Activated CD4-positive, alpha-beta T cell treated with anti-CD3 and anti-CD28 coated beads, Interleukin-2, amount 50 U/mL, for 48 hours (primary cell): ENCODE results near the gene CCNE1.
"Not testable (repeated sequence)": the region's sequence is repeated elsewhere in the genome, so short reads cannot be mapped to it uniquely, and the experiment has no call there.

Experiments
- DNase-seq, 2 experiments: peaks; one replicate each; pipeline ENCODE4 v3.0.0-alpha.2; 2020

CCNE1 gene

DNA sequence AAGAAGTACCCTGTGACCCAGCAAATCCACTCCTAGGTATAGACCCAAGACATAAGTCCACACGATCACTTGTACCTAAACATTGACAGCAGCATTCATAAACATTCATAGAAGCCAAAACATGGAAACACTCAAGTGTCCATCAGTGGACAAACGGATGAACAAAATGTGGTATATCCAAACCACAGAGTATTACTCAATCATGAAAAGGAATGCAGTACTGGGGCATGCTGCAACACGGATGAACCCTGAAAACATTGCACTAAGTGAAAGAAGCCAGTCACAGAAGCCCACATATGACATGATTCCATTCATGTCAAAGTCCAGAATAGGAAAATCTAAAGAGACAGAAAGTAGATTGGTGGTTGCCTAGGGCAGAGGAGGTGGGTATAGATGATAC is 22.8 kb upstream of the CCNE1 start:
- no peak for DNase-seq

GRCh38 chr19:29793116-29793727 is 18.6 kb upstream of the CCNE1 start:
- no peak for DNase-seq

GRCh38 chr19:29794490-29794889 is 17.3 kb upstream of the CCNE1 start:
- DNase-seq, result not testable (repeated sequence)

DNA sequence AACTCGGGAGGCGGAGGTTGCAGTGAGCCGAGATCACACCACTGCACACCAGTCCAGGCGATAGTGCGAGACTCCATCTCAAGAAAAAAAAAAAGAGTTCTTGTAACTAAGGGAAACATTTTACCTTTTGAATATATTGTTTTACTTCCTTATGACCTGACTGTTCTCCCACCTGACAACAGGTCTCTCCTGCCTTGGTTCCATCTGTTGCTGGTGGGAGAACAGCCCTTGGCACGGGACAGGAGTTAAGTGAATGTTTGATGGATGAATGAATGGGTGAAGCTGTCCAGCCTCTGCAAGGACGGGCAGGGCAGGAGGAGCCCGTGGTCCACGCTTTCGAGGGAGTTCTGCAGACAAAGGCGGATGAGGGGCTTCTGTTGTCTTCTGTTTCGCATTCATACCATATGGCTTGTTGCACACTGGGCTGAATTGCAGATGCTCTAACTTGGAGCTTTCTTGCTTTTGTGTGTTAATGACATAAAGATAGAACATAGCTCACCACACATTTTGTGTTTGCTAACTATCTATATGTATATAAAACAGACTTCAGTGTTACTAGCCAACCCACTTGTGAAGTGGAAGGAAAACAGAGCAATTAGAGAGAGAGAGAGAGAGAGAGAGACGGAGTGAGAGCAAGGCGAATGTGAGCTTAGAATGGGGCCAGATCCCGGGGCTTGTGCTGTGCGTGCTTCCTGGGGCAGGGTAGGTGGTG is 16.2 kb upstream of the CCNE1 start:
- DNase-seq, result no peak

DNA sequence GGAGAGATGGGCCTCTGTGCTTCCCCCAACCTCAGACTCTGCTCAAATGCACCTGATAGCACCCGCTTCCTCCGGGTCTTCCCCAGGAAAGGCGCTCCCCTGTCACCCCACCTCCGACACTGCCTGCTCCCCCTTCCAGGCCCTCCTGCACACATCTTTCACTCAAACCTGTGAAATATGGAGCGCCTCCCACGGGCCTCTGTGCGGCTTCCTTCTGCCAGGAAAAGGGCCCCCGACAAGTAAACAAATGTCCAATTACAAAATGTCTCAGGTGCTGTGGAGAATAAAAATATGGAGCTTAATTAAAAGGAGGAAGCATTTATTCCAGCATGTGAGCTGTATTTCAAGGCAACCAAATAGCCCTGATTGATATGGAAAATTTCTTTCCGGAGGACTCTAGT is 15.6 kb upstream of the CCNE1 start:
- no peak for DNase-seq

DNA sequence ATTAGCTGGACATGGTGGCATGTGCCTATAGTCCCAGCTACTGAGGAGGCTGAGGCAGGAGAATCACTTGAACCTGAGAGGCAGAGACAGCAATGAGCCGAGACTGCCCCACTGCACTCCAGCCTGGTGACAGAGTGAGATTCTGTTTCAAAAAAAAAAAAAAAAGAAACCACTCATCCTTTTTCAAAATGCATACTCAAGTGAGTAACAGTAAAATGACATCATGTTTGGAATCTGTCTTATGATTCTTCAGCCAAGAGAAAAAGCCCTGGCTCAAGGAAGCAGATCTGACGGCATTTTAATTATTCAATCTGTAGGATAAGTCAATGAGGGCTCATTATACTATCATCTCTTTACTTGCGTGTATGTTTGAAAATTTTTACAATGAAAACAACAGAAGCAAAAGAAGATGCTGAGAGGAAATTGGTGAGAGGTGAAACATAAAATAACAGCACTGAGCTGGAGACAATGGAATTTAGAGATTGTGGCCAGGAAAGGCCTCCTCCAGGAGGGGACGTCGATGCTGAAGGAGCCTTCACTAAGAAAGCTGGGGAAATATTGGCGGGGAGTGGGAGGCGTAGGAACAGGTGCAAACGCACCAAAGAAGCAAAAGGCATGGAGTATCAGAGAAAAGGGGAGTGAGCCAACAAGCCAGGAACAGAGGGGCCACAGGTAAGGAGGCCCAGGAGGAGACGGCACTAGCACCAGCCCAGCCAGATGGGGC is 12.9 kb upstream of the CCNE1 start:
- DNase-seq, result no peak

GRCh38 chr19:29800100-29800825 is 11.5 kb upstream of the CCNE1 start:
- no peak for DNase-seq

GRCh38 chr19:29803951-29804350 is 7.8 kb upstream of the CCNE1 start:
- not testable (repeated sequence) for DNase-seq

GRCh38 chr19:29804493-29804892 is 7.3 kb upstream of the CCNE1 start:
- DNase-seq, result peak; percentile 16 to 41

DNA sequence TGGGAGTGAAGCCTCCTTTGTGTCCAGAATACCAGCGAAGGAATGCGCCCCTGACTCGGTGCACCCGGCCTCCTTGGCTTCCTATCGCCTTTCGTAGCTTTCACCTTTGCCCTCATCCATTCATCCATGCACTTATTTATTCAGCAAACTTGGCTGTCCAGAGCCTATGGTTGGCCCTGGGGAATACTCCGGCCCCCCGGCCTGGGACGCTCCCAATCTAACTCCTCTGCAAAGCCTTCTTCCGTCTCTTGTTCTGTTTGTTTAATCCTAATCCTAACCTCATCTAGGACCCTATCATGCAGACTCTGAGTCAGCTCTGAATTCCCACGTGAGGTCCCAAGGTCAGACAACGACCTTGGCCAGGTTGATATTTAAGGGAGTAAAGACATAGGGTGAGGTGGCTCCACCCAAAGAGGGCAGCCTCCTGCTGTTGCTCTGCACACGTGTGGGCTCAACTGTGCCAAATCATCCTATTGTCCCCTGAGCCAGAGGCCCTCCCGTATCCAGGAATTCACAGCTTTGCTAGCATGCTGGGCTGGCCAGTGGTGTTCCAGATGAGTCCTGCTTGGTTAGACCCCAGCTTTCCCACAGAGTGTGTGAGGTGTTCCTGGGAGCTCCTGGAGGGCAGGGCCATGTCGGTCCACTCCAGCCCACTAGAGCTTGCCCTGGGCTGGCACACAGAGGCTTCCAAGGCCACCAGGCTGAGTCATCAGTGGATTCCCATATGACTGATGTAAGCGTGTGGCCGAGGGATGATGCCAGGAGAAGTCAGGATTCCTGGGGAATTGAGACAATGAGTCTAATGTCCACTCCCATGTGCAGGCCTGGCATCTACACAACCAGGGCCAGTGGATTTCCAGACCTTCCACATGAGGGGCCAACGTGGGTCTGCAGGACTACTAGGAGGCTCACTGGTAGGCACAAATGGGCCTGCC is 6.5 kb upstream of the CCNE1 start:
- DNase-seq, result no peak

- no peak for DNase-seq
Measured at GRCh38 chr19:29806098-29806866, 5.5 kb upstream of the CCNE1 start.

- DNase-seq, result no peak
Measured at GRCh38 chr19:29807178-29807577, 4.6 kb upstream of the CCNE1 start.

DNA sequence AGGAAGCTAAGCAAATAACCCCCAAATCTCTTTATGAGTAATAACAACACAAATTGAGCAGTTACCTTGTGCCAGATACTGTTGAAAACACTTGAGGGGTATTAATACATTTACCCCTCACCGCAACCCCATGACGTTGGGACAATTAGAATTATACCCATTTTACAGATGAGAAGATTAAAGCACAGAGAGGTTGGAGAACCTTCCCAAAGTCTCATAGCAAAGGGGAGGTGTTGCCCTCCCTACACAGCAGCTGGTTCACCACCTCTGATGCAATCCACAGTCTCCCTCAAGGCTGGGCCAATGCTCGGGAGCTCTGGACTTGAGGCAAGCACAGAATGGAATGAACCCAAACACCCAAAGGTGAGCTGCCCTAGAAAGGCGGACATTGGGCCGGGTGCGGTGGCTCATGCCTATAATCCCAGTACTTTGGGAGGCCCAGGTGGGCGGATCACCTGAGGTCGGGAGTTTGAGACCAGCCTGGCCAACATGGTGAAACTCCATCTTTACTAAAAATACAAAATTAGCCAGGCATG is 3.9 kb upstream of the CCNE1 start:
- no peak for DNase-seq

DNA sequence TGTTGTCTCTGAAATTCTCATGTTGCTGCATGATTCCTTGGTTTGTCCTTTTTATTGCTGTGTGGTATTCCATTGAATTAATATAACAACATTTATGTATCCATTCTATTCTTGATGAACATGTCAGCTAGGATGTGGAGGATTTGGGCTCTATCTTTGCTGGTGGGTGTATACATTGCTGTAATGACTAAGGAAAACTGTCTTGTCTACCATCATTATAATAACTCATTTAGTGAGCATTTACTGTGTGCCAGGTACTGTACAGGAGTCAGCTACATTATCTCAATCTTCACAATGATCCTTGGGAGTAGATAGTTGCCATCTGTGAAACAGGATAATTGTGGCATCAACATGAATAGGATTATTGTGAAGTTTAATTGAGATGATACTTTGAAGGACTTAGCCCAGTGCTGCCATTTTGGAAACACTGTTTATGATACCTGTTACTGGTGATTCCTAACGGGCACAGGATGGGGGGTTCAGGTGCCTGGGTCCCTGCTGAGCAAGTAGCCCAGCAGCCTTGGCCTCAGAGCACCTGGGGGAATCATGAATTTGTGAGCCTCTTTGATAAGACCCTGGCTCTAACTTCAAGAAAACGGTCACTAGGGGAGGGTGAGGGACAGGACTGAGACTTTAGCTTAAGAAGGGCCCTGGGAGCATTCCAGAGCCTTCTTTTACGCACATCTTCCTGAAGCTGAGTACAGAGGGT is 1.8 kb upstream of the CCNE1 start:
- no peak for DNase-seq

DNA sequence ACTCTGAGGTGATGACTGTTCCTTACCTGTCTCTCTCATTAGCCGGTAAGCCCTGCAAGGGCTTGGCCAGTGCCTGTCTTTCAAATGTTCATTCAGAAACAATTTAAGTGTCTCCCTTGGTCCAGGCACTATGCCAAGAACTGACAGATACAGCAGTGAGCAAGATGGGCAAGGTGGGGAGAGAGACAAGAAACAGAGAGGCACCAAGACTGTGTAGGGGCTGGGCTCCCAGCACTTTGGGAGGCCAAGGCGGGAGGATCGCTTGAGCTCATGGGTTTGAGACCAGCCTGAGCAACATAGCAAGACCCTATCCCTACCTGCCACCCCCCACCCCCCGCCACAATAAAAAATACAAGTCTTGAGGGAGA is 1.3 kb upstream of the CCNE1 start:
- no peak for DNase-seq

DNA sequence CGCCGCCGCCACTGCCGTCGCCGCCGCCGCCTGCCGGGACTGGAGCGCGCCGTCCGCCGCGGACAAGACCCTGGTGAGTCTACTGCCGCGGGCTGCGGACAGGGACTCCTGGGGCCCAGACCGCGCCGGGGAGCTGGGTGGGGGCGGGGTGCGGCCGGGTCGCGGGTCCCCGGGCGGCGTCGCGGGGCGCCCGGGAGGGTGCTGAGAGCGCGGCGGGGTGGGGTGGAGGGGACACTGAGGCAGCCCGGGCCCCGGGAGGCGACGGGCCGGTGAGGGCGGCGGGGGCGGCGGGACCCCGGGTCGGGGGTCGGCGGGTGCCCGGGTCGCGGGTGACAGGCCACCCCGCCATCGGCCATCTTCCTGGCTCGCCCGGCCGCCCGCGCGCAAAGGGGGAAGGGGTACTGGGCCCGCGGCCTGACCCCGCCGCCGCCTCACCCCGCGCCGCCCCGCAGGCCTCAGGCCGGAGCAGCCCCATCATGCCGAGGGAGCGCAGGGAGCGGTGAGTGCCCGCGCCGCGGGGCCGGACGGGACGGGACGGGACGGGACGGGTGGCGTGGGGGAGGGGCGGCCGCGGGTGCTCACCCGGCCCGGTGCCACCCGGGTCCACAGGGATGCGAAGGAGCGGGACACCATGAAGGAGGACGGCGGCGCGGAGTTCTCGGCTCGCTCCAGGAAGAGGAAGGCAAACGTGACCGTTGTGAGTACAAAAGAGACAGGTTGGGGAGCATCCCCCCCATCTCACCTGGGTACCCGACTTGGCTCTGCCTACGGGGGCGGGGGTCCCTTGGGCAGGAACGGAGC is 489 bp downstream of the CCNE1 start:
- DNase-seq, result peak; percentile 26 to 30

GRCh38 chr19:29812881-29813275 is 1.1 kb downstream of the CCNE1 start:
- no peak for DNase-seq

DNA sequence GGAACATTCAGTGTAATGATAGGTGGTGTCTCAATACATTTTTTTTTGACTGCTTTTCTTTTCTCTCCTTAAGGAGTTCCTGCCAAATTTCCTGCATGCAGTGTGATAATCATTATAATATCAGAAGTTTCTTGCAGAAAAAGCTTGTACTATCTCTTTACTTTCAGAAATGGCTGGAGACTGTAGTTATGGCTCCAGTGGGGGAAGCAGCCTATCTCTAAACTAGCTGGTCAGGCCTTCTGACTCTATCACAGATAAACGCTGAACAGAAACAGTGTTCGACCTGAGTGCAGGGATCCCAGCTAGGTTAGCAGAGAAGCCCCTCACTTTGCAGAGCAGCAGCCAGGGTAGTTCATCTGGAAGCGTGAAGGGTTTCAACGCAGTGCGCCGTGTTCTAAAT is 1.9 kb downstream of the CCNE1 start:
- no peak for DNase-seq

GRCh38 chr19:29815231-29815630 is 3.4 kb downstream of the CCNE1 start:
- no peak for DNase-seq

DNA sequence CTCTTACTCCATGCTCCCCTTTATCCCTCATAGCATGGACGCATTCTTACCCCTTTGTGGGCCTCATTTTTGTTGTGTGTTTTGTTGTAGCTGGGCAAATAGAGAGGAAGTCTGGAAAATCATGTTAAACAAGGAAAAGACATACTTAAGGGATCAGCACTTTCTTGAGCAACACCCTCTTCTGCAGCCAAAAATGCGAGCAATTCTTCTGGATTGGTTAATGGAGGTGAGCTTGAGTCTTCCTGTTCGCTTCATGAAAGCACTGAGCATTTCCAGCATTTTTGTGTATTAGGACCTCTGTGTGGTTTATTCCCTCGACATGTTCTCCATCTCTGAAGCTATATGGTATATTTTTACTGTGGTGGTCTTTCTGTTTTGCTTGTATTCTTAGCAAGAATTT is 5.5 kb downstream of the CCNE1 start:
- no peak for DNase-seq
